ENCODE measurements around the gene KIF5A.

The KIF5A gene

GRCh38 chr12:57539134-57539768 is 10.6 kb upstream of the KIF5A start:
- H3K4me3 ChIP-seq (ENCODE audit: low read depth, low read length) = no peak overlapping the region
- no peak for TF ChIP-seq CTCF (IDR thresholded peaks at IDR 0.05; ENCODE audit: insufficient read depth, low read length, missing control alignments)
- no peak for DNase-seq (ENCODE audit: low read depth, low spot score)
- ChIA-PET CTCF (interaction anchor here (0.9 to 2.3 kb wide), 5 partner anchors 9 to 94 kb away, joined by 3 to 11 read pairs (median 5); partner anchors contain the start of gene B4GALNT1), POLR2A (interaction anchor here (1.0 to 1.9 kb wide), 2 partner anchors 8 to 10 kb away, joined by 3 to 14 read pairs; no protein-coding TSS in a partner anchor)

- no peak for DNase-seq (ENCODE audit: low read depth, low spot score)
- ChIA-PET CTCF (interaction anchor here (0.7 to 1.7 kb wide), 3 partner anchors 16 to 82 kb away, joined by 3 to 6 read pairs (median 3); partner anchors contain the start of gene ARHGEF25), POLR2A (interaction anchor here (0.6 kb wide), 1 partner anchor 21 kb away, joined by 3 read pairs; no protein-coding TSS in a partner anchor)
- TF ChIP-seq CTCF (IDR thresholded peaks at IDR 0.05; ENCODE audit: insufficient read depth, low read length, missing control alignments) = no peak
- no peak overlapping the region for H3K4me3 ChIP-seq (ENCODE audit: low read depth, low read length)
These were observed 8.8 kb upstream of the KIF5A start for GRCh38 chr12:57541001-57541400.

- no peak for DNase-seq (ENCODE audit: low read depth, low spot score)
- CTCF ChIA-PET = interaction anchor here (1.1 to 1.7 kb wide), 2 partner anchors 35 to 70 kb away, joined by 3 read pairs; partner anchors contain the start of gene ARHGEF25
- POLR2A ChIA-PET = no interaction called here
These were observed 8.1 kb upstream of the KIF5A start for GRCh38 chr12:57541717-57542116.

GRCh38 chr12:57543581-57543980 is 6.3 kb upstream of the KIF5A start:
- CTCF ChIA-PET = interaction anchor here (1.5 to 2.1 kb wide), 3 partner anchors 8 to 40 kb away, joined by 5 to 7 read pairs (median 5); no protein-coding TSS in a partner anchor
- H3K4me3 ChIP-seq (ENCODE audit: low read depth, low read length) = no peak overlapping the region
- no peak for DNase-seq (ENCODE audit: low read depth, low spot score)
- TF ChIP-seq CTCF (IDR thresholded peaks at IDR 0.05; ENCODE audit: insufficient read depth, low read length, missing control alignments) = no peak
- POLR2A ChIA-PET = interaction anchor here (1.0 to 1.1 kb wide), 2 partner anchors 18 to 23 kb away, joined by 3 to 5 read pairs; partner anchors contain the start of gene DDIT3

More at GRCh38 chr12:57541717-57542116, 8.1 kb upstream of the KIF5A start:
- no peak for TF ChIP-seq CTCF (IDR thresholded peaks at IDR 0.05; ENCODE audit: insufficient read depth, low read length, missing control alignments)
- H3K4me3 ChIP-seq (ENCODE audit: low read depth, low read length) = no peak overlapping the region

- CTCF ChIA-PET = interaction anchor here (0.7 to 2.0 kb wide), 6 partner anchors 11 to 1728 kb away, joined by 3 to 11 read pairs (median 4); no protein-coding TSS in a partner anchor
- POLR2A ChIA-PET = interaction anchor here (0.7 to 2.2 kb wide), 3 partner anchors 15 to 82 kb away, joined by 3 to 12 read pairs (median 8); partner anchors contain the start of gene DDIT3
- H3K4me3 ChIP-seq (ENCODE audit: low read depth, low read length) = peak overlapping the region; percentile 89
- no peak for TF ChIP-seq CTCF (IDR thresholded peaks at IDR 0.05; ENCODE audit: insufficient read depth, low read length, missing control alignments)
- DNase-seq (ENCODE audit: low read depth, low spot score) = no peak
These were observed 3.9 kb upstream of the KIF5A start for GRCh38 chr12:57545809-57546437.

Data from AG04449 (cell line).